A673 (cell line): Measurements from ENCODE around the gene PPP1R16B. TPM values are rescaled to one million over a fixed set of nuclear protein-coding genes. Genes with fewer than 3 reads are reported as not detected.
"Not testable (repeated sequence)": the region's sequence is repeated elsewhere in the genome, so short reads cannot be mapped to it uniquely, and the experiment has no call there.

ENCODE experiments used
- BruUV-seq: library from RNA; stranded (reverse); fragments of 400-500 nt; replicated peaks from 2 replicates; lab custom pipeline; 2021; lab: Mats Ljungman, UMichigan
- CTCF ChIA-PET: fragments of 300-600 bp; sonication (Branson Sonifier 250); formaldehyde crosslinking; loops from one replicate; lab custom pipeline; 2022; ENCODE audit warnings: antibody characterized with exemption; lab: Charles Lee
- POLR2A ChIA-PET: fragments of 300-600 bp; sonication (Branson Sonifier 250); formaldehyde crosslinking; loops from one replicate; lab custom pipeline; 2022; ENCODE audit warnings: antibody characterized with exemption; ENCODE audit not compliant: low non-redundant PET; lab: Charles Lee
- DNase-seq: peaks from one replicate; pipeline ENCODE4 v3.0.0-alpha.2; 2015; ENCODE audit warnings: low spot score
- H3K27ac ChIP-seq: fragments of 200-600 bp; sonication (generic); 2 replicates; pipeline ENCODE4 v1.5.1; 2016; ENCODE audit warnings: mixed run types, low read depth, mild to moderate bottlenecking, mixed read lengths, antibody characterized with exemption, low read length; ENCODE audit not compliant: poor library complexity, severe bottlenecking
- H3K27me3 ChIP-seq: fragments of 200-600 bp; sonication (generic); replicated peaks from 2 replicates; pipeline ENCODE4 v1.6.1; 2017; ENCODE audit warnings: mixed run types, low read depth, mild to moderate bottlenecking, mixed read lengths, antibody characterized with exemption, low read length; ENCODE audit not compliant: insufficient read depth, poor library complexity
- H3K36me3 ChIP-seq: fragments of 200-600 bp; sonication (generic); 2 replicates; pipeline ENCODE4 v1.6.1; 2016; ENCODE audit warnings: mixed run types, mild to moderate bottlenecking, mixed read lengths, antibody characterized with exemption, low read length; ENCODE audit not compliant: insufficient read depth, poor library complexity, severe bottlenecking
- H3K4me1 ChIP-seq: fragments of 200-600 bp; sonication (generic); 2 replicates; pipeline ENCODE4 v1.6.1; 2017; ENCODE audit warnings: mixed run types, mild to moderate bottlenecking, mixed read lengths, antibody characterized with exemption, low read length; ENCODE audit not compliant: insufficient read depth, poor library complexity, severe bottlenecking
- H3K4me3 ChIP-seq: fragments of 200-600 bp; sonication (generic); 2 replicates; pipeline ENCODE4 v1.5.1; 2016; ENCODE audit warnings: low read depth, mixed run types, mild to moderate bottlenecking, mixed read lengths, low read length; ENCODE audit not compliant: poor library complexity, severe bottlenecking
- H3K9me3 ChIP-seq: fragments of 200-600 bp; sonication (generic); 2 replicates; pipeline ENCODE4 v1.6.1; 2016; ENCODE audit warnings: mixed run types, low read depth, mild to moderate bottlenecking, mixed read lengths, antibody characterized with exemption, low read length; ENCODE audit not compliant: poor library complexity, severe bottlenecking
- EZH2 ChIP-seq: fragments of 200-600 bp; sonication (generic); IDR thresholded peaks from 2 replicates; pipeline ENCODE4 v1.6.1; 2017; ENCODE audit warnings: borderline replicate concordance, low read depth, mild to moderate bottlenecking, mixed read lengths, antibody characterized with exemption, low read length; ENCODE audit not compliant: poor library complexity, severe bottlenecking
- intact Hi-C: fragments of 100-400 bp; cut with micrococcal nuclease; formaldehyde crosslinking; loops from one replicate; pipeline ENCODE4 v1.10.0; 2022; ENCODE audit not compliant: unreplicated experiment
- total RNA-seq: library from RNA; stranded (reverse); gene quantifications from 2 replicates; pipeline ENCODE4 v1.2.3, GENCODE V29; 2021
- TF ChIP-seq, protein P1 (sequence below): fragments of 300-800, 200-600 bp; sonication (generic); conservative IDR thresholded peaks from 2 replicates; pipeline ENCODE4 v1.5.1; 2017; ENCODE audit warnings: low read depth, mild to moderate bottlenecking, antibody characterized with exemption, low read length, moderate library complexity, mixed read lengths

The PPP1R16B gene
- total RNA-seq, 1 experiment from 2014 or later = 0.17 TPM

DNA sequence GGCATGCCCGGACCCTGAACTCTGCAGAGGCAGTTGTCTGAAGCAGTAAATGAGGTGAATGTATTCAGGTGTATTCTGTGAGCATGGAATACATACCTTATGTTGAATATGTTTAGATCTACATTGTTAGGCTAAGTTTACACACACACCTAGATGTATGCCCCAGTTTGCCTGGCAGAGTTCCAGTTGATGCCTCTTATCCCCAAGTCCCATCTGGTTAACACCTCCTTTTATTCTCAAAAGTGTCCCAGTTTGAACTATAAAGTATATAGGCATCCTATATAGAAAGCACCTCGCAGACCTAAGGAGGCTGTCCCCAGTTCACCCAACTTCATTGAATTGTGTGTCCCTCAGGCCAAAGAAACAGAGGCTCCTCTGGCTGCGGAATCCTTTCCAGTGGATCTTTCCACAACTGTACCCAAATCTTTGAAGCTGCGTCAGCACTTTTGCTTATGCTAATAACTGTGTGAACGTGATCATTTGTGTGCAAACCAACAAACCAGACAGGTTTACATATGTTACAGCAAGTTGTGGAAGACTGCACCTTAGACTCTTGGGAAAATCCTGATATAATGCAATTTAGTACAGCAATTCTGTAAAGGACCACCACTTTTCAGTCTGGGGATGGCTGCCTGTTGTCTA is 151.9 kb downstream of the PPP1R16B start:
- Histone ChIP-seq H3K4me3 (no peak overlapping the region), H3K27ac (no peak overlapping the region), H3K27me3 (no peaks in the 10 kb centered on the region), H3K9me3 (no peaks in the 10 kb centered on the region), H3K4me1 (peaks cover 6% of the 10 kb centered on the region), H3K36me3 (peaks cover 19% of the 10 kb centered on the region)
- DNase-seq = no peak
- ChIA-PET CTCF (no interaction called here), POLR2A (interaction anchor here (0.5 kb wide), 1 partner anchor 23 kb away, joined by 11 read pairs; no protein-coding TSS in a partner anchor)
- intact Hi-C loops = no loop called here
- TF ChIP-seq, protein P1, sequence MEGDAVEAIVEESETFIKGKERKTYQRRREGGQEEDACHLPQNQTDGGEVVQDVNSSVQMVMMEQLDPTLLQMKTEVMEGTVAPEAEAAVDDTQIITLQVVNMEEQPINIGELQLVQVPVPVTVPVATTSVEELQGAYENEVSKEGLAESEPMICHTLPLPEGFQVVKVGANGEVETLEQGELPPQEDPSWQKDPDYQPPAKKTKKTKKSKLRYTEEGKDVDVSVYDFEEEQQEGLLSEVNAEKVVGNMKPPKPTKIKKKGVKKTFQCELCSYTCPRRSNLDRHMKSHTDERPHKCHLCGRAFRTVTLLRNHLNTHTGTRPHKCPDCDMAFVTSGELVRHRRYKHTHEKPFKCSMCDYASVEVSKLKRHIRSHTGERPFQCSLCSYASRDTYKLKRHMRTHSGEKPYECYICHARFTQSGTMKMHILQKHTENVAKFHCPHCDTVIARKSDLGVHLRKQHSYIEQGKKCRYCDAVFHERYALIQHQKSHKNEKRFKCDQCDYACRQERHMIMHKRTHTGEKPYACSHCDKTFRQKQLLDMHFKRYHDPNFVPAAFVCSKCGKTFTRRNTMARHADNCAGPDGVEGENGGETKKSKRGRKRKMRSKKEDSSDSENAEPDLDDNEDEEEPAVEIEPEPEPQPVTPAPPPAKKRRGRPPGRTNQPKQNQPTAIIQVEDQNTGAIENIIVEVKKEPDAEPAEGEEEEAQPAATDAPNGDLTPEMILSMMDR = no peak
- no peak for TF ChIP-seq EZH2
- no TSS peak for BruUV-seq

DNA sequence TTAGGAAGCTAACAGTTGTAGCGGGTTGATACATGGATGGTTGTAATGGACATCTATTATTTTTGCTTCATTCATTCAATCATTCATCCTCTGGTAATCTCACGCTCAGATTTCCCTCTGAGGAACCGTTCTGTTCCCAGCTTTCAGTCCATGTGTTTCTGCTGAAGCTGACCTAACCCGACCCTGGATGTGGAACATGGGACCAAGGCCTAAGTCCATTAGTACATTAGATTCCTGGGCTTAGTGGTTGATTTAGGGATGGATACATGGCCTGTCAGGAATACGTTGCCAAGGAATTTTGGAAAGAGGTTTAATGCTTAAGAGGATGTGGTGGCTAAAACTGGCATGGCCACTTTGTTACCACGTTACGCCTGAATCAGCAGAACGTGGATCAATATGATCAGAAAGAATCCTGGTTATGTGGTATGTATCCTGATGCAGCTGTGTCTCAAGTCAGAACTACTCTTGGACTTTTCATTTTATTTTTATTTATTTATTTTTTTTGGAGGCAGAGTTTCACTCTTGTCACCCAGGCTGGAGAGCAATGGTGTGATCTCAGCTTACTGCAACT is 152.5 kb downstream of the PPP1R16B start:
- no peaks in the 10 kb centered on the region for H3K9me3 ChIP-seq
- H3K27me3 ChIP-seq = no peaks in the 10 kb centered on the region
- TF ChIP-seq, protein P1 = no peak
- TF ChIP-seq EZH2 = no peak
- peaks cover 7% of the 10 kb centered on the region for H3K4me1 ChIP-seq
- BruUV-seq = no TSS peak
- CTCF ChIA-PET = interaction anchor here (0.6 kb wide), 1 partner anchor 63 kb away, joined by 3 read pairs; no protein-coding TSS in a partner anchor
- DNase-seq = no peak
- H3K36me3 ChIP-seq = peaks cover 12% of the 10 kb centered on the region
- intact Hi-C loops = no loop called here
- H3K27ac ChIP-seq = no peak overlapping the region
- POLR2A ChIA-PET = no interaction called here
- no peak overlapping the region for H3K4me3 ChIP-seq

DNA sequence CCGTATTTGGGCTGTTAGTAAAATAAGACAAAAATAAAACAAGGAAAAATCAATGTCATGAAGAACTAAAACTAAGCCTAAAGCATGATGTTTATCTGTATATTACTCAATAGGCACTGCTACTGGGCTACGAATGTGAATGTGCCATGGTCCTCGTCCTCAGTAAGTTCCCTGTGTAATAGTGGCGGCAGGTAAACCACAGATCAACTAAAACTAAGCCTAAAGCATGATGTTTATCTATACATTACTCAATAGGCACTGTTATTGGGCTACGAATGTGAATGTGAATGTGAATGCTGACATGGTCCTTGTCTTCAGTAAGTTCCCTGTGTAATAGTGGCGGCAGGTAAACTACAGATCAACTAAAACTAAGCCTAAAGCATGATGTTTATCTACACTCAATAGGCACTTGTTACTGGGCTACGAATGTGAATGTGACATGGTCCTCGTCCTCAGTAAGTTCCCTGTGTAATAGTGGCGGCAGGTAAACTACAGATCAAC is 154.7 kb downstream of the PPP1R16B start:
- H3K4me3 ChIP-seq, intact Hi-C loops, H3K27ac ChIP-seq, BruUV-seq, H3K9me3 ChIP-seq, H3K27me3 ChIP-seq, DNase-seq, CTCF ChIA-PET, H3K36me3 ChIP-seq, POLR2A ChIA-PET: not testable (repeated sequence)
- peaks cover 13% of the 10 kb centered on the region for H3K4me1 ChIP-seq
